TTC549 (cell line): ENCODE data around the gene NUP153.
"Not testable (repeated sequence)": the region's sequence is repeated elsewhere in the genome, so short reads cannot be mapped to it uniquely, and the experiment has no call there.

Source experiments
- FAIRE-seq: peaks from 2 replicates; lab custom pipeline; 2012; peaks lifted over from hg19 to GRCh38; lab: Jason Lieb, UNC

The NUP153 gene

GRCh38 chr6:17600527-17601385 is 106.0 kb downstream of the NUP153 start:
- no peak for FAIRE-seq

GRCh38 chr6:17599877-17600526 is 106.7 kb downstream of the NUP153 start, which contains the start of gene FAM8A1:
Gene FAM8A1, plus strand, starts transcription at chr6:17600302. Its CDS starts 108 bp downstream, at chr6:17600410.
- FAIRE-seq: no peak

- peak; percentile 13 for FAIRE-seq
Measured at GRCh38 chr6:17596085-17596484, 110.6 kb downstream of the NUP153 start.

GRCh38 chr6:17593246-17593645 is 113.5 kb downstream of the NUP153 start:
- FAIRE-seq: no peak

- FAIRE-seq: no peak
Measured at GRCh38 chr6:17591287-17591686, 115.4 kb downstream of the NUP153 start.

GRCh38 chr6:17589406-17590096 is 117.2 kb downstream of the NUP153 start:
- FAIRE-seq: no peak

- no peak for FAIRE-seq
Measured at GRCh38 chr6:17588011-17588410, 118.7 kb downstream of the NUP153 start.

- not testable (repeated sequence) for FAIRE-seq
Measured at GRCh38 chr6:17586623-17587022, 120.1 kb downstream of the NUP153 start.

GRCh38 chr6:17585766-17586490 is 120.8 kb downstream of the NUP153 start:
- FAIRE-seq: no peak

GRCh38 chr6:17584241-17584803 is 122.4 kb downstream of the NUP153 start:
- peak; percentile 69 for FAIRE-seq

- no peak for FAIRE-seq
Measured at GRCh38 chr6:17583811-17584210, 122.9 kb downstream of the NUP153 start.

GRCh38 chr6:17581282-17581681 is 125.4 kb downstream of the NUP153 start:
- not testable (repeated sequence) for FAIRE-seq

GRCh38 chr6:17580518-17581048 is 126.1 kb downstream of the NUP153 start:
- FAIRE-seq: no peak

- FAIRE-seq: no peak
Measured at GRCh38 chr6:17577059-17577458, 129.7 kb downstream of the NUP153 start.

GRCh38 chr6:17574866-17575560 is 131.7 kb downstream of the NUP153 start:
- no peak for FAIRE-seq

GRCh38 chr6:17565399-17565798 is 141.3 kb downstream of the NUP153 start:
- FAIRE-seq: no peak
